K562 (cell line): Measurements from ENCODE around the gene TMED6. TPM values are rescaled to one million over a fixed set of nuclear protein-coding genes. Genes with fewer than 3 reads are reported as not detected.

Experiments
- CEBPB ChIP-seq: fragments of 450-650 bp; IDR thresholded peaks from 2 replicates; pipeline ENCODE4 v1.6.1; 2016; ENCODE audit warnings: missing genetic modification characterization, missing compliant biosample characterization
- ELF4 ChIP-seq: fragments of 450-650 bp; formaldehyde crosslinking; IDR thresholded peaks from 2 replicates; pipeline ENCODE4 v1.4.0; 2022; ENCODE audit warnings: missing genetic modification characterization
- HDAC8 ChIP-seq: fragments of 450-650 bp; IDR thresholded peaks from 2 replicates; pipeline ENCODE4 v1.6.1; 2016; ENCODE audit warnings: mild to moderate bottlenecking, missing genetic modification characterization, moderate library complexity, missing compliant biosample characterization
- polyA plus RNA-seq, 8 experiments: library from polyadenylated mRNA; depleted of rRNA in 4 of 8; stranded (reverse) in 5 of 8; unstranded in 3 of 8; fragments of >200 nt; fragmentation: Nextera tagmentation in 2 of 8; fragmentation: Illumina TruSeq in 1 of 8; extraction: Ambion mirVana in 2 of 8; extraction: Trizol in 1 of 8; gene quantifications; 2 replicates each; pipeline versions ENCODE4 v1.2.1 to v1.2.3, GENCODE V29; 2011 to 2014; ENCODE audit warnings: inconsistent platforms in 1 of 8, missing spikeins in 1 of 8
- total RNA-seq, 7 experiments: library from RNA; depleted of rRNA in 6 of 7; stranded (reverse); fragments of >200 nt in 6 of 7; fragmentation: Illumina TruSeq in 2 of 7; extraction: Trizol in 2 of 7; gene quantifications; 2 replicates each; pipeline versions ENCODE4 v1.2.1 to v1.2.3, GENCODE V29; 2011 to 2021; ENCODE audit warnings: low replicate concordance in 1 of 7
- TF ChIP-seq, protein P1 (sequence below): fragments of 200-600 bp; sonication (generic); IDR thresholded peaks from one replicate; pipeline ENCODE4 v1.6.1; 2012; ENCODE audit warnings: mild to moderate bottlenecking, low read depth, low read length, inconsistent platforms
- TF ChIP-seq, protein P2 (sequence below): fragments of 450-650 bp; IDR thresholded peaks from 2 replicates; pipeline ENCODE4 v1.6.1; 2016
- TF ChIP-seq, protein P3 (sequence below): sonication (generic); formaldehyde crosslinking; IDR thresholded peaks from 2 replicates; pipeline ENCODE4 v1.8.0; 2023; ENCODE audit warnings: mild to moderate bottlenecking, missing genetic modification reagents
- TF ChIP-seq, protein P4 (sequence below), 2 experiments: IDR thresholded peaks; 2 replicates each; pipeline ENCODE4 v1.6.1; 2012; ENCODE audit warnings: improper control_type of control experiment in 2 of 2, low read depth in 2 of 2, low read length in 2 of 2, borderline replicate concordance in 1 of 2

Gene TMED6
- total and polyA plus RNA-seq, 9 of the 15 experiments (the other 6 are each of a cell fraction or from before 2014, with no cell fraction given) = 0.14 to 0.45 (median 0.25) TPM; not detected in 2

GRCh38 chr16:69298261-69298660 is 53.3 kb downstream of the TMED6 start (continued):
- TF ChIP-seq, protein P1, sequence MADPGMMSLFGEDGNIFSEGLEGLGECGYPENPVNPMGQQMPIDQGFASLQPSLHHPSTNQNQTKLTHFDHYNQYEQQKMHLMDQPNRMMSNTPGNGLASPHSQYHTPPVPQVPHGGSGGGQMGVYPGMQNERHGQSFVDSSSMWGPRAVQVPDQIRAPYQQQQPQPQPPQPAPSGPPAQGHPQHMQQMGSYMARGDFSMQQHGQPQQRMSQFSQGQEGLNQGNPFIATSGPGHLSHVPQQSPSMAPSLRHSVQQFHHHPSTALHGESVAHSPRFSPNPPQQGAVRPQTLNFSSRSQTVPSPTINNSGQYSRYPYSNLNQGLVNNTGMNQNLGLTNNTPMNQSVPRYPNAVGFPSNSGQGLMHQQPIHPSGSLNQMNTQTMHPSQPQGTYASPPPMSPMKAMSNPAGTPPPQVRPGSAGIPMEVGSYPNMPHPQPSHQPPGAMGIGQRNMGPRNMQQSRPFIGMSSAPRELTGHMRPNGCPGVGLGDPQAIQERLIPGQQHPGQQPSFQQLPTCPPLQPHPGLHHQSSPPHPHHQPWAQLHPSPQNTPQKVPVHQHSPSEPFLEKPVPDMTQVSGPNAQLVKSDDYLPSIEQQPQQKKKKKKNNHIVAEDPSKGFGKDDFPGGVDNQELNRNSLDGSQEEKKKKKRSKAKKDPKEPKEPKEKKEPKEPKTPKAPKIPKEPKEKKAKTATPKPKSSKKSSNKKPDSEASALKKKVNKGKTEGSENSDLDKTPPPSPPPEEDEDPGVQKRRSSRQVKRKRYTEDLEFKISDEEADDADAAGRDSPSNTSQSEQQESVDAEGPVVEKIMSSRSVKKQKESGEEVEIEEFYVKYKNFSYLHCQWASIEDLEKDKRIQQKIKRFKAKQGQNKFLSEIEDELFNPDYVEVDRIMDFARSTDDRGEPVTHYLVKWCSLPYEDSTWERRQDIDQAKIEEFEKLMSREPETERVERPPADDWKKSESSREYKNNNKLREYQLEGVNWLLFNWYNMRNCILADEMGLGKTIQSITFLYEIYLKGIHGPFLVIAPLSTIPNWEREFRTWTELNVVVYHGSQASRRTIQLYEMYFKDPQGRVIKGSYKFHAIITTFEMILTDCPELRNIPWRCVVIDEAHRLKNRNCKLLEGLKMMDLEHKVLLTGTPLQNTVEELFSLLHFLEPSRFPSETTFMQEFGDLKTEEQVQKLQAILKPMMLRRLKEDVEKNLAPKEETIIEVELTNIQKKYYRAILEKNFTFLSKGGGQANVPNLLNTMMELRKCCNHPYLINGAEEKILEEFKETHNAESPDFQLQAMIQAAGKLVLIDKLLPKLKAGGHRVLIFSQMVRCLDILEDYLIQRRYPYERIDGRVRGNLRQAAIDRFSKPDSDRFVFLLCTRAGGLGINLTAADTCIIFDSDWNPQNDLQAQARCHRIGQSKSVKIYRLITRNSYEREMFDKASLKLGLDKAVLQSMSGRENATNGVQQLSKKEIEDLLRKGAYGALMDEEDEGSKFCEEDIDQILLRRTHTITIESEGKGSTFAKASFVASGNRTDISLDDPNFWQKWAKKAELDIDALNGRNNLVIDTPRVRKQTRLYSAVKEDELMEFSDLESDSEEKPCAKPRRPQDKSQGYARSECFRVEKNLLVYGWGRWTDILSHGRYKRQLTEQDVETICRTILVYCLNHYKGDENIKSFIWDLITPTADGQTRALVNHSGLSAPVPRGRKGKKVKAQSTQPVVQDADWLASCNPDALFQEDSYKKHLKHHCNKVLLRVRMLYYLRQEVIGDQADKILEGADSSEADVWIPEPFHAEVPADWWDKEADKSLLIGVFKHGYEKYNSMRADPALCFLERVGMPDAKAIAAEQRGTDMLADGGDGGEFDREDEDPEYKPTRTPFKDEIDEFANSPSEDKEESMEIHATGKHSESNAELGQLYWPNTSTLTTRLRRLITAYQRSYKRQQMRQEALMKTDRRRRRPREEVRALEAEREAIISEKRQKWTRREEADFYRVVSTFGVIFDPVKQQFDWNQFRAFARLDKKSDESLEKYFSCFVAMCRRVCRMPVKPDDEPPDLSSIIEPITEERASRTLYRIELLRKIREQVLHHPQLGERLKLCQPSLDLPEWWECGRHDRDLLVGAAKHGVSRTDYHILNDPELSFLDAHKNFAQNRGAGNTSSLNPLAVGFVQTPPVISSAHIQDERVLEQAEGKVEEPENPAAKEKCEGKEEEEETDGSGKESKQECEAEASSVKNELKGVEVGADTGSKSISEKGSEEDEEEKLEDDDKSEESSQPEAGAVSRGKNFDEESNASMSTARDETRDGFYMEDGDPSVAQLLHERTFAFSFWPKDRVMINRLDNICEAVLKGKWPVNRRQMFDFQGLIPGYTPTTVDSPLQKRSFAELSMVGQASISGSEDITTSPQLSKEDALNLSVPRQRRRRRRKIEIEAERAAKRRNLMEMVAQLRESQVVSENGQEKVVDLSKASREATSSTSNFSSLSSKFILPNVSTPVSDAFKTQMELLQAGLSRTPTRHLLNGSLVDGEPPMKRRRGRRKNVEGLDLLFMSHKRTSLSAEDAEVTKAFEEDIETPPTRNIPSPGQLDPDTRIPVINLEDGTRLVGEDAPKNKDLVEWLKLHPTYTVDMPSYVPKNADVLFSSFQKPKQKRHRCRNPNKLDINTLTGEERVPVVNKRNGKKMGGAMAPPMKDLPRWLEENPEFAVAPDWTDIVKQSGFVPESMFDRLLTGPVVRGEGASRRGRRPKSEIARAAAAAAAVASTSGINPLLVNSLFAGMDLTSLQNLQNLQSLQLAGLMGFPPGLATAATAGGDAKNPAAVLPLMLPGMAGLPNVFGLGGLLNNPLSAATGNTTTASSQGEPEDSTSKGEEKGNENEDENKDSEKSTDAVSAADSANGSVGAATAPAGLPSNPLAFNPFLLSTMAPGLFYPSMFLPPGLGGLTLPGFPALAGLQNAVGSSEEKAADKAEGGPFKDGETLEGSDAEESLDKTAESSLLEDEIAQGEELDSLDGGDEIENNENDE = no peak
- TF ChIP-seq, protein P2, sequence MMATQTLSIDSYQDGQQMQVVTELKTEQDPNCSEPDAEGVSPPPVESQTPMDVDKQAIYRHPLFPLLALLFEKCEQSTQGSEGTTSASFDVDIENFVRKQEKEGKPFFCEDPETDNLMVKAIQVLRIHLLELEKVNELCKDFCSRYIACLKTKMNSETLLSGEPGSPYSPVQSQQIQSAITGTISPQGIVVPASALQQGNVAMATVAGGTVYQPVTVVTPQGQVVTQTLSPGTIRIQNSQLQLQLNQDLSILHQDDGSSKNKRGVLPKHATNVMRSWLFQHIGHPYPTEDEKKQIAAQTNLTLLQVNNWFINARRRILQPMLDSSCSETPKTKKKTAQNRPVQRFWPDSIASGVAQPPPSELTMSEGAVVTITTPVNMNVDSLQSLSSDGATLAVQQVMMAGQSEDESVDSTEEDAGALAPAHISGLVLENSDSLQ = no peak
- TF ChIP-seq, protein P3, sequence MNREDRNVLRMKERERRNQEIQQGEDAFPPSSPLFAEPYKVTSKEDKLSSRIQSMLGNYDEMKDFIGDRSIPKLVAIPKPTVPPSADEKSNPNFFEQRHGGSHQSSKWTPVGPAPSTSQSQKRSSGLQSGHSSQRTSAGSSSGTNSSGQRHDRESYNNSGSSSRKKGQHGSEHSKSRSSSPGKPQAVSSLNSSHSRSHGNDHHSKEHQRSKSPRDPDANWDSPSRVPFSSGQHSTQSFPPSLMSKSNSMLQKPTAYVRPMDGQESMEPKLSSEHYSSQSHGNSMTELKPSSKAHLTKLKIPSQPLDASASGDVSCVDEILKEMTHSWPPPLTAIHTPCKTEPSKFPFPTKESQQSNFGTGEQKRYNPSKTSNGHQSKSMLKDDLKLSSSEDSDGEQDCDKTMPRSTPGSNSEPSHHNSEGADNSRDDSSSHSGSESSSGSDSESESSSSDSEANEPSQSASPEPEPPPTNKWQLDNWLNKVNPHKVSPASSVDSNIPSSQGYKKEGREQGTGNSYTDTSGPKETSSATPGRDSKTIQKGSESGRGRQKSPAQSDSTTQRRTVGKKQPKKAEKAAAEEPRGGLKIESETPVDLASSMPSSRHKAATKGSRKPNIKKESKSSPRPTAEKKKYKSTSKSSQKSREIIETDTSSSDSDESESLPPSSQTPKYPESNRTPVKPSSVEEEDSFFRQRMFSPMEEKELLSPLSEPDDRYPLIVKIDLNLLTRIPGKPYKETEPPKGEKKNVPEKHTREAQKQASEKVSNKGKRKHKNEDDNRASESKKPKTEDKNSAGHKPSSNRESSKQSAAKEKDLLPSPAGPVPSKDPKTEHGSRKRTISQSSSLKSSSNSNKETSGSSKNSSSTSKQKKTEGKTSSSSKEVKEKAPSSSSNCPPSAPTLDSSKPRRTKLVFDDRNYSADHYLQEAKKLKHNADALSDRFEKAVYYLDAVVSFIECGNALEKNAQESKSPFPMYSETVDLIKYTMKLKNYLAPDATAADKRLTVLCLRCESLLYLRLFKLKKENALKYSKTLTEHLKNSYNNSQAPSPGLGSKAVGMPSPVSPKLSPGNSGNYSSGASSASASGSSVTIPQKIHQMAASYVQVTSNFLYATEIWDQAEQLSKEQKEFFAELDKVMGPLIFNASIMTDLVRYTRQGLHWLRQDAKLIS (CRISPR knock-in tag) = no peak
- TF ChIP-seq, protein P4, sequence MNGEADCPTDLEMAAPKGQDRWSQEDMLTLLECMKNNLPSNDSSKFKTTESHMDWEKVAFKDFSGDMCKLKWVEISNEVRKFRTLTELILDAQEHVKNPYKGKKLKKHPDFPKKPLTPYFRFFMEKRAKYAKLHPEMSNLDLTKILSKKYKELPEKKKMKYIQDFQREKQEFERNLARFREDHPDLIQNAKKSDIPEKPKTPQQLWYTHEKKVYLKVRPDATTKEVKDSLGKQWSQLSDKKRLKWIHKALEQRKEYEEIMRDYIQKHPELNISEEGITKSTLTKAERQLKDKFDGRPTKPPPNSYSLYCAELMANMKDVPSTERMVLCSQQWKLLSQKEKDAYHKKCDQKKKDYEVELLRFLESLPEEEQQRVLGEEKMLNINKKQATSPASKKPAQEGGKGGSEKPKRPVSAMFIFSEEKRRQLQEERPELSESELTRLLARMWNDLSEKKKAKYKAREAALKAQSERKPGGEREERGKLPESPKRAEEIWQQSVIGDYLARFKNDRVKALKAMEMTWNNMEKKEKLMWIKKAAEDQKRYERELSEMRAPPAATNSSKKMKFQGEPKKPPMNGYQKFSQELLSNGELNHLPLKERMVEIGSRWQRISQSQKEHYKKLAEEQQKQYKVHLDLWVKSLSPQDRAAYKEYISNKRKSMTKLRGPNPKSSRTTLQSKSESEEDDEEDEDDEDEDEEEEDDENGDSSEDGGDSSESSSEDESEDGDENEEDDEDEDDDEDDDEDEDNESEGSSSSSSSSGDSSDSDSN (IDR thresholded peaks at IDR 0.05; ENCODE audit: borderline replicate concordance in 1 of 2, low read depth in 2 of 2, low read length in 2 of 2) = no peak
- TF ChIP-seq ELF4 (CRISPR knock-in tag) = no peak
- TF ChIP-seq CEBPB (tag) = no peak
- TF ChIP-seq HDAC8 (tag) = no peak
